Naive B cell (primary cell): Measurements from ENCODE around the gene ZNG1B. TPM values are rescaled to one million over a fixed set of nuclear protein-coding genes. Genes with fewer than 3 reads are reported as not detected.
"Not testable (repeated sequence)": the region's sequence is repeated elsewhere in the genome, so short reads cannot be mapped to it uniquely, and the experiment has no call there.

Source experiments
- ATAC-seq, 2 donors: fragments of 150-1000 bp; cut with Tn5 transposase; 2 replicates each; pipeline ENCODE4 v1.10.0; 2021; ENCODE audit warnings: low read depth in 2 of 2, mild to moderate bottlenecking in 2 of 2, moderate library complexity in 2 of 2
- DNase-seq: peaks from one replicate; pipeline ENCODE4 v3.0.0; 2022
- H3K27ac Mint-ChIP-seq, 6 donors: one replicate each; pipeline ENCODE4 v1.8.0; 2020 to 2022; ENCODE audit warnings: mild to moderate bottlenecking in 6 of 6, mixed read lengths in 6 of 6, moderate library complexity in 5 of 6, inconsistent platforms in 2 of 6
- H3K27me3 Mint-ChIP-seq, 3 donors: one replicate each; pipeline ENCODE4 v1.8.0; 2021 to 2022; ENCODE audit warnings: mixed read lengths in 3 of 3, mild to moderate bottlenecking in 1 of 3
- H3K36me3 Mint-ChIP-seq, 2 donors: one replicate each; pipeline ENCODE4 v1.8.0; 2020 to 2022; ENCODE audit warnings: mixed read lengths in 2 of 2, inconsistent platforms in 1 of 2, mild to moderate bottlenecking in 1 of 2
- H3K4me1 Mint-ChIP-seq, 3 donors: one replicate each; pipeline ENCODE4 v1.8.0; 2020 to 2022; ENCODE audit warnings: mixed read lengths in 3 of 3, inconsistent platforms in 1 of 3, mild to moderate bottlenecking in 1 of 3, moderate library complexity in 1 of 3
- H3K4me3 Mint-ChIP-seq, 8 donors: one replicate each; pipeline ENCODE4 v1.8.0; 2020 to 2022; ENCODE audit warnings: mild to moderate bottlenecking in 8 of 8, mixed read lengths in 8 of 8, moderate library complexity in 8 of 8, inconsistent platforms in 2 of 8
- H3K9me3 Mint-ChIP-seq, 7 donors: one replicate each; pipeline ENCODE4 v1.8.0; 2020 to 2022; ENCODE audit warnings: mixed read lengths in 7 of 7, mild to moderate bottlenecking in 5 of 7, inconsistent platforms in 2 of 7, moderate library complexity in 1 of 7
- polyA plus RNA-seq, 6 donors: library from polyadenylated mRNA; unstranded; fragments of 300-500 nt; fragmentation: Illumina TruSeq; gene quantifications; one replicate each; pipeline ENCODE4 v1.2.3, GENCODE V29; 2021; ENCODE audit warnings: low read depth in 6 of 6

Gene ZNG1B
- polyA plus RNA-seq, 6 donors from 2014 or later = 29.0 to 47.0 (median 34.0) TPM

- DNase-seq, H3K27me3 Mint-ChIP-seq, H3K36me3 Mint-ChIP-seq, ATAC-seq, H3K4me1 Mint-ChIP-seq, H3K9me3 Mint-ChIP-seq: not testable (repeated sequence)
- Mint-ChIP-seq H3K4me3 (peak overlapping the region; percentile 60 to 86 (median 80)), H3K27ac (peak overlapping the region in 1 of 6 donors; percentile 63)
Observed at GRCh38 chr2:113542529-113542928, 105.0 kb downstream of the ZNG1B start.

Other genes starting within 250 kb of the ZNG1B start
- gene PAX8, start 158.8 kb upstream of the ZNG1B start, polyA plus RNA-seq = under 1 TPM in 4 of 6 donors, not detected in 2; 0.11 to 0.49 (median 0.38) TPM
- not detected for gene FOXD4L1, start 61.0 kb downstream of the ZNG1B start, polyA plus RNA-seq
- gene RABL2A, start 189.6 kb downstream of the ZNG1B start, polyA plus RNA-seq = 10 to 100 TPM; 11.3 to 19.7 (median 16.6) TPM